GM18505 (cell line): ENCODE data around the gene C14orf39.
"Not testable (repeated sequence)": the region's sequence is repeated elsewhere in the genome, so short reads cannot be mapped to it uniquely, and the experiment has no call there.

Source experiments
- ATAC-seq: cut with Tn5 transposase; IDR thresholded peaks from one replicate; pipeline ENCODE4 v1.9.1; 2021; ENCODE audit not compliant: unreplicated experiment
- POLR2A ChIP-seq: IDR thresholded peaks from 4 replicates; pipeline ENCODE4 v1.6.1; 2011; ENCODE audit warnings: borderline replicate concordance; ENCODE audit not compliant: insufficient read depth, insufficient read length; ENCODE audit errors: extremely low read depth

The C14orf39 gene

GRCh38 chr14:60508707-60509437 lies 23.0 kb upstream of the C14orf39 start, which contains the start of gene SIX6:
SIX6 (plus strand) TSS chr14:60509146; CDS start chr14:60509399, 253 bp downstream.
- ATAC-seq: no peak
- TF ChIP-seq POLR2A: no peak

GRCh38 chr14:60508363-60508706 lies 22.5 kb upstream of the C14orf39 start:
- TF ChIP-seq POLR2A: no peak
- no peak for ATAC-seq

GRCh38 chr14:60506985-60507829 lies 21.3 kb upstream of the C14orf39 start:
- ATAC-seq: no peak

GRCh38 chr14:60506462-60506984 lies 20.7 kb upstream of the C14orf39 start:
- no peak for ATAC-seq
- no peak for TF ChIP-seq POLR2A

More at GRCh38 chr14:60506985-60507829, 21.3 kb upstream of the C14orf39 start:
- no peak for TF ChIP-seq POLR2A

GRCh38 chr14:60506010-60506409 lies 20.1 kb upstream of the C14orf39 start:
- no peak for ATAC-seq
- no peak for TF ChIP-seq POLR2A

- no peak for TF ChIP-seq POLR2A
- no peak for ATAC-seq
Measured at GRCh38 chr14:60505448-60505847, 19.6 kb upstream of the C14orf39 start.

GRCh38 chr14:60502541-60502940 lies 16.7 kb upstream of the C14orf39 start:
- no peak for TF ChIP-seq POLR2A
- ATAC-seq: no peak

- no peak for TF ChIP-seq POLR2A
- no peak for ATAC-seq
Measured at GRCh38 chr14:60495946-60496345, 10.1 kb upstream of the C14orf39 start.

GRCh38 chr14:60490270-60490669 lies 4.4 kb upstream of the C14orf39 start:
- TF ChIP-seq POLR2A: no peak
- ATAC-seq: no peak

GRCh38 chr14:60488175-60488574 lies 2.3 kb upstream of the C14orf39 start:
- TF ChIP-seq POLR2A: no peak
- ATAC-seq: no peak

GRCh38 chr14:60487211-60487610 lies 1.3 kb upstream of the C14orf39 start:
- no peak for TF ChIP-seq POLR2A
- ATAC-seq: no peak

GRCh38 chr14:60485057-60485597 lies 736 bp downstream of the C14orf39 start:
- no peak for ATAC-seq
- no peak for TF ChIP-seq POLR2A

GRCh38 chr14:60482743-60483142 lies 3.1 kb downstream of the C14orf39 start:
- no peak for TF ChIP-seq POLR2A
- no peak for ATAC-seq

GRCh38 chr14:60480248-60480647 lies 5.6 kb downstream of the C14orf39 start:
- not testable (repeated sequence) for ATAC-seq
